Measurements from ENCODE around the gene FBXL15.

DNA sequence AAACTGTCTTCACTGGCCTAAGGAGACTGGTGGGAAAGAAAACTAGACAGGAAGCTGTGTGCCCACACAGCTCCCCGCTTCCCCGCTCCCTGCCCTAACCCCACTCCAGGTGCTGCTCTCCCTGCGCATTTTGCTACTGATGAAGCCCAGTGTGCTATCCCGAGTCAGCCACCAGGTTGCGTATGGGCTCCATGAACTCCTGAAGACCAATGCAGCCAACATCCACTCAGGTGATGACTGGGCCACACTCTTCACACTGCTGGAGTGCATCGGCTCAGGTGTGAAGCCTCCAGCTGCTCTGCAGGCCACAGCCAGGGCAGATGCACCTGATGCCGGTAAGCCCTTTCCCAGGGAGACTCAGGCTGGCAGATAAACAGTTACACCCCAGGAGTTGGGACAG is 45.4 kb upstream of the FBXL15 start:
- no peak for TF ChIP-seq ELF4 (IDR thresholded peaks at IDR 0.05)
- TF ChIP-seq NFRKB (IDR thresholded peaks at IDR 0.05) = no peak
- TF ChIP-seq SP1 (IDR thresholded peaks at IDR 0.05) = no peak
- TF ChIP-seq, protein P1, sequence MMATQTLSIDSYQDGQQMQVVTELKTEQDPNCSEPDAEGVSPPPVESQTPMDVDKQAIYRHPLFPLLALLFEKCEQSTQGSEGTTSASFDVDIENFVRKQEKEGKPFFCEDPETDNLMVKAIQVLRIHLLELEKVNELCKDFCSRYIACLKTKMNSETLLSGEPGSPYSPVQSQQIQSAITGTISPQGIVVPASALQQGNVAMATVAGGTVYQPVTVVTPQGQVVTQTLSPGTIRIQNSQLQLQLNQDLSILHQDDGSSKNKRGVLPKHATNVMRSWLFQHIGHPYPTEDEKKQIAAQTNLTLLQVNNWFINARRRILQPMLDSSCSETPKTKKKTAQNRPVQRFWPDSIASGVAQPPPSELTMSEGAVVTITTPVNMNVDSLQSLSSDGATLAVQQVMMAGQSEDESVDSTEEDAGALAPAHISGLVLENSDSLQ (IDR thresholded peaks at IDR 0.05) = no peak
- no peak for TF ChIP-seq FOXM1 (IDR thresholded peaks at IDR 0.05; ENCODE audit: borderline replicate concordance)
- no peak for TF ChIP-seq FOXA1 (IDR thresholded peaks at IDR 0.05)
- no peak for TF ChIP-seq ARNT (IDR thresholded peaks at IDR 0.05)
- TF ChIP-seq SUZ12 (IDR thresholded peaks at IDR 0.05) = no peak
- no peak for TF ChIP-seq BHLHE40 (IDR thresholded peaks at IDR 0.05; ENCODE audit: borderline replicate concordance)
- no peak for TF ChIP-seq HDGF (IDR thresholded peaks at IDR 0.05; ENCODE audit: borderline replicate concordance)
- TF ChIP-seq TARDBP (IDR thresholded peaks at IDR 0.05) = no peak
